Psoas muscle (tissue), 8 donors: ENCODE data around the gene SLC39A1. TPM values are rescaled to one million over a fixed set of nuclear protein-coding genes. Genes with fewer than 3 reads are reported as not detected.
A peak's percentile ranks its signal among the peaks of the same experiment; 100 is the strongest.

ENCODE experiments used
- ATAC-seq, 4 donors: fragments of 200-7000 bp; cut with Tn5 transposase; one replicate each; pipeline ENCODE4 v1.9.1; 2020; ENCODE audit warnings: moderate library complexity in 3 of 4, mild to moderate bottlenecking in 2 of 4
- DNase-seq, 2 donors: peaks; one replicate each; pipeline ENCODE4 v3.0.0-alpha.2; 2020
- H3K27ac ChIP-seq: fragments of 200-600 bp; one replicate; pipeline ENCODE4 v1.8.0; 2022
- H3K27me3 ChIP-seq, 3 donors: fragments of 200-600 bp in 1 of 3; one replicate each; pipeline versions ENCODE4 v1.6.1 to v1.8.0; 2013 to 2022; ENCODE audit warnings: low read length in 2 of 3, mild to moderate bottlenecking in 2 of 3, moderate library complexity in 1 of 3; ENCODE audit not compliant: insufficient read depth in 3 of 3
- H3K36me3 ChIP-seq, 2 donors: fragments of 200-600 bp in 1 of 2; one replicate each; pipeline versions ENCODE4 v1.6.1 to v1.8.0; 2013 to 2022; ENCODE audit warnings: low read depth in 1 of 2, mild to moderate bottlenecking in 1 of 2, moderate library complexity in 1 of 2; ENCODE audit not compliant: insufficient read depth in 1 of 2
- H3K4me1 ChIP-seq: fragments of 200-600 bp; one replicate; pipeline ENCODE4 v1.8.0; 2022
- H3K4me3 ChIP-seq: fragments of 200-600 bp; one replicate; pipeline ENCODE4 v1.8.0; 2022; ENCODE audit warnings: mild to moderate bottlenecking
- H3K9me3 ChIP-seq: fragments of 200-600 bp; one replicate; pipeline ENCODE4 v1.8.0; 2022
- WGBS, 3 donors: extraction: QIAGEN DNeasy Blood & Tissue Kit; methylation state at CpG; one replicate each; pipeline versions ENCODE4 v1.1.6 to v1.1.7; 2013; 5-methylcytosine and 5-hydroxymethylcytosine counted together
- intact Hi-C, 2 donors: fragments of 100-400 bp; cut with DNase I; formaldehyde crosslinking; loops; one replicate each; pipeline versions ENCODE4 v1.11.0 to v1.14.2; 2022
- polyA plus RNA-seq, 3 donors: library from polyadenylated mRNA; stranded (reverse); fragments of 200-250 nt; gene quantifications; one replicate each; pipeline ENCODE4 v1.2.3, GENCODE V29; 2013
- total RNA-seq, 4 donors: library from RNA; stranded (reverse); fragmentation: NEBNext Ultra II Directional in 2 of 4; extraction: Animal tissue kit (Norgen Biotek cat#: 25700) in 2 of 4; gene quantifications; one replicate each; pipeline versions ENCODE4 v1.2.1 to v1.2.4, GENCODE V29; 2021 to 2023
- TF ChIP-seq, protein P1 (sequence below): fragments of 200-600 bp; IDR thresholded peaks from one replicate; pipeline ENCODE4 v1.8.0; 2022; ENCODE audit warnings: antibody characterized with exemption
- donor health status: healthy with polysubstance abuse.
- donor health status: DM: no; HTN: no; CAD: no; lungs with moderate emphysema.
- donor health status: Bipolar disorder and iron deficiency.
- donor health status: healthy.
- donor health status: DM: yes; HTN: yes; CAD: no.
- donor health status: DM: no; HTN: no; CAD: no.
- donor health status: DM: no; HTN: no; CAD: no.
- donor health status: DM: yes; HTN: yes; CAD: no.

Gene SLC39A1
- total and polyA plus RNA-seq, 7 donors: 21.9 to 85.3 (median 46.7) TPM

DNA sequence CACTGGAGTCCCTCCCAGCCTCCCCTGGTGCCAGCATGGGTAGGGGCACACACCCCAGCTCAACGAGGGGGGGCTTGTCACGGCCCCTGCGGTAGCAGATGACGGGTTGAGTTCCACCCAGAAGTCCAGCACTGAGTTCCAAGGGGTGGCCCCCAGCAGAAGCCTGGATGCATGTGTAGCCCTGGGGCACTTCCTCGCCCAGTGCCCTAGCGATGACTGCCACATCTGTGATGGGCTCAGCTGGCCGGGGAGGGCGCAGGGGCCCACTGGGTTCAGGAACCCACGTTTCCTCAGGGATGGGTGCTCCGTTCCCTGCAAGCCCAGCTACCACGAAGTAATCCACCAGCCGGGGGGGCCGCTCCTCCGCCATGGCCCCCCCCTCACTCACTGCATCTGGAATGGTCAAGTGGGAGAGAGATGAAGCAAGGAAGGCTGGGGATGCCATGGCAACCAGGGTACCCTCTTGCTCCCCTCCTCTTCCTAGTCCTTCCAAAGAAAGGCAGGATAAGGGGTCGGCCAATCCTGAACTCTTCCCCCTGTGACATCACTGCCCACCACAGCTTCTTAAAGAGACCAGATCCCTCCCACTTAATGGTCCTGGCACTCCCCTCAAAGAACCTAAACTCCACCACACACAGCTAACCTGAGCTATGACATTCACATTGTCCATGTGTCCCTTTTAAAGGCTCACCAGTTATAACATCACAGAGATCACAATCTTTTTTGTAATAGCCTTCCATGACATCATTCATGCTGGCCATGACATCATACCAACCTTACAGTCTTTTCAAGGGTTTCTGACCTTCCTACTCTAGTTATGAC lies 19.1 kb downstream of the SLC39A1 start:
- peak overlapping the region; percentile 94 for H3K27ac ChIP-seq
- H3K4me3 ChIP-seq: peak overlapping the region; percentile 99
- H3K4me1 ChIP-seq: peaks cover 24% of the 10 kb centered on the region
- ATAC-seq (no peak), DNase-seq (no peak)
- WGBS, 3 donors: 77 to 82% (median 81%) methylated on average over 14 to 15 of the region's 15 CpGs
- H3K36me3 ChIP-seq: peaks cover 9 to 59% of the 10 kb centered on the region in 2 donors
- TF ChIP-seq, protein P1, sequence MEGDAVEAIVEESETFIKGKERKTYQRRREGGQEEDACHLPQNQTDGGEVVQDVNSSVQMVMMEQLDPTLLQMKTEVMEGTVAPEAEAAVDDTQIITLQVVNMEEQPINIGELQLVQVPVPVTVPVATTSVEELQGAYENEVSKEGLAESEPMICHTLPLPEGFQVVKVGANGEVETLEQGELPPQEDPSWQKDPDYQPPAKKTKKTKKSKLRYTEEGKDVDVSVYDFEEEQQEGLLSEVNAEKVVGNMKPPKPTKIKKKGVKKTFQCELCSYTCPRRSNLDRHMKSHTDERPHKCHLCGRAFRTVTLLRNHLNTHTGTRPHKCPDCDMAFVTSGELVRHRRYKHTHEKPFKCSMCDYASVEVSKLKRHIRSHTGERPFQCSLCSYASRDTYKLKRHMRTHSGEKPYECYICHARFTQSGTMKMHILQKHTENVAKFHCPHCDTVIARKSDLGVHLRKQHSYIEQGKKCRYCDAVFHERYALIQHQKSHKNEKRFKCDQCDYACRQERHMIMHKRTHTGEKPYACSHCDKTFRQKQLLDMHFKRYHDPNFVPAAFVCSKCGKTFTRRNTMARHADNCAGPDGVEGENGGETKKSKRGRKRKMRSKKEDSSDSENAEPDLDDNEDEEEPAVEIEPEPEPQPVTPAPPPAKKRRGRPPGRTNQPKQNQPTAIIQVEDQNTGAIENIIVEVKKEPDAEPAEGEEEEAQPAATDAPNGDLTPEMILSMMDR: no peak
- H3K9me3 ChIP-seq: no peaks in the 10 kb centered on the region
- H3K27me3 ChIP-seq: no peaks in the 10 kb centered on the region
- intact Hi-C loops: loop anchor here in 1 of 2 donors (10.0 kb wide), 2 partner anchors 149 to 269 kb away; partner anchors contain the start of genes ILF2 and NPR1

DNA sequence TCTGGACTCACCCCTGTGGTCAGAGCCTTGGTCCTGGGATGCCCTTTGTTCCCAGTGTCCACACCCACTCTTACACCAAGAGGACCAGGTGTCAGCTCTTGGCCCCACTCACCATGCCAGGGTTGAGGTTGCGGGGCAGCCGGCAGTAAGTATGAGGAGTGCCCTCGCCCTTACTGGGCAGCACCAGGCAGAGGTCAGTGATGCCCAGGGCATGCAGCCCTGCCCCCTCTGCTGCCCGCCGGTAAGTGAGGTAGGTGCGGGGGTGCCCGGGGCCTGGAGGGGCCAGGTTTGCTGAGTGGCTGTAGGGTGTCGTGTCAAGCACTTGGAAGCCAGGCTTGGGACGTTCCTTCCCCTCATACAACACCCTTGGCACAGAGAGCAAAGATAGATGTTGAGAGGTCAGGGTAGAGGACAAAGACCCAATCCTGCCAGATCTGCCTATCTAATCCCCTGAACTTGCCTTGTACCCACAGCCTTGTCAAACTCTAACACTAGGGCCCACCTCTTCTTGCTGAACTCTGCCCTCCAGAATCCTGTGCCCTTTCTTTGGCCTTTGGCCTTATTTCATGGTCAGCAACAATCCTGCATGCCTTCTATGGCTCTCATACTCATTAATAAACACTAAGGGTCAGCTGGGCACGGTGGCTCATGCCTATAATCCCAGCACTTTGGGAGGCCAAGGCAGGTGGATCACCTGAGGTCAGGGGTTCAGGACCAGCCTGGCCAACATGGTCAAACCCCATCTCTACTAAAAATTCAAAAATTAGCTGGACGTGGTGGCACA lies 20.4 kb downstream of the SLC39A1 start:
- Histone ChIP-seq H3K4me1 (peaks cover 24% of the 10 kb centered on the region), H3K4me3 (no peak overlapping the region), H3K36me3 (peaks cover 7 to 59% of the 10 kb centered on the region in 2 donors), H3K27me3 (no peaks in the 10 kb centered on the region), H3K9me3 (no peaks in the 10 kb centered on the region), H3K27ac (no peak overlapping the region)
- TF ChIP-seq, protein P1: no peak
- ATAC-seq (no peak), DNase-seq (no peak)
- WGBS, 3 donors: 67 to 82% (median 68%) methylated on average over 11 of the region's 11 CpGs
- intact Hi-C loops: loop anchor here (2.0 to 10.0 kb wide), 3 partner anchors 18 to 268 kb away; partner anchors contain the start of genes ILF2 (in 1 of the 2) and NPR1 (in 1 of the 2)

GRCh38 chr1:153941826-153942725 lies 21.3 kb downstream of the SLC39A1 start:
- no peak for DNase-seq
- no peaks in the 10 kb centered on the region for H3K9me3 ChIP-seq
- no peaks in the 10 kb centered on the region for H3K27me3 ChIP-seq
- H3K4me1 ChIP-seq: peaks cover 21% of the 10 kb centered on the region
- no peak overlapping the region for H3K4me3 ChIP-seq
- TF ChIP-seq, protein P1: no peak
- peaks cover 7 to 59% of the 10 kb centered on the region in 2 donors for H3K36me3 ChIP-seq
- H3K27ac ChIP-seq: no peak overlapping the region
- 93 to 94% (median 94%) methylated on average over 34 of the region's 34 CpGs for WGBS, 3 donors
- no peak for ATAC-seq
- intact Hi-C loops: loop anchor here (2.0 to 10.0 kb wide), 3 partner anchors 17 to 267 kb away; partner anchors contain the start of genes ILF2 (in 1 of the 2) and NPR1 (in 1 of the 2)

DNA sequence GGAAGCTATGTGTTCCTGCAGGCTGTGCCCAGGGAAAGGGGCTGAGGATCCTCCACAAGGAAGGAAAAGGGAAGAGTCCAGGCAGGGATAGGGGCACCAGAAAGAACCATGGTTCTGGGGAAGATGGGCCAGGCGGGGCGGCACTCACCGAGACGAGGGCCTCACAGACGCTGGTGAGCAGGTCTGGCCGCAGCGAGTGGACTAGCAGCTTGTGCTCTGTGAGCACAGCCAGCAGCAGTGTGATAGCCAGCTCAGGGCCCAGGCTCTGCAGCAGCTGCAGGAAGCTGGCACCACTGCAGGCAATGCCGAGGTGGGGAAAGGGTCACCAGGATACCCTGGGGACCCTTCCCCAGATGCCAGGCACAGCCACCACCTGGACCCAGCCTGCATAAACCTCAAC lies 22.6 kb downstream of the SLC39A1 start:
- WGBS, 3 donors: 68 to 72% (median 70%) methylated on average over 8 of the region's 8 CpGs
- Histone ChIP-seq H3K4me3 (no peak overlapping the region), H3K27ac (no peak overlapping the region), H3K9me3 (no peaks in the 10 kb centered on the region), H3K36me3 (peaks cover 9 to 73% of the 10 kb centered on the region in 2 donors), H3K4me1 (peaks cover 16% of the 10 kb centered on the region), H3K27me3 (no peaks in the 10 kb centered on the region)
- no peak for ATAC-seq
- TF ChIP-seq, protein P1: no peak
- no peak for DNase-seq
- intact Hi-C loops: loop anchor here in 1 of 2 donors (10.0 kb wide), 2 partner anchors 146 to 266 kb away; partner anchors contain the start of genes ILF2 and NPR1
